Measurements from ENCODE around the gene UHMK1.

DNA sequence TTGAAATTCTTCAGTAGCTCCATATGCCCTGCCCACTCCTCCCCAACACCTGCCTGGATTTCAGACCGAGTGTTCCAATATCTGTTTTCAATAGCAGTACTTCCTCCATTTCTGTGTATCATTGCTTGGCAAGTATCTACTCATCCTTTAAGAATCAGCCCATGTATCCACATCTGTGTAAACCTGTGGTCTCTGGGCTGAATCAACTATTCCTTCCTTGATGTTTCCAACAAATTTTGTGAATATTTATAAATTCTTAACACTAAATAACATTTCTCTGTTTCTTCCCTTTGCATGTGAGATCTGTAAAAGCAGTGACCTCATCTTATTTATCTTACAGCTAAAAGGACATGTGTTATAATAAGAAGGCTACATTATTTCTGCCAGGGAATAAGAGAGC is 37.9 kb downstream of the UHMK1 start:
- TF ChIP-seq, protein P1, sequence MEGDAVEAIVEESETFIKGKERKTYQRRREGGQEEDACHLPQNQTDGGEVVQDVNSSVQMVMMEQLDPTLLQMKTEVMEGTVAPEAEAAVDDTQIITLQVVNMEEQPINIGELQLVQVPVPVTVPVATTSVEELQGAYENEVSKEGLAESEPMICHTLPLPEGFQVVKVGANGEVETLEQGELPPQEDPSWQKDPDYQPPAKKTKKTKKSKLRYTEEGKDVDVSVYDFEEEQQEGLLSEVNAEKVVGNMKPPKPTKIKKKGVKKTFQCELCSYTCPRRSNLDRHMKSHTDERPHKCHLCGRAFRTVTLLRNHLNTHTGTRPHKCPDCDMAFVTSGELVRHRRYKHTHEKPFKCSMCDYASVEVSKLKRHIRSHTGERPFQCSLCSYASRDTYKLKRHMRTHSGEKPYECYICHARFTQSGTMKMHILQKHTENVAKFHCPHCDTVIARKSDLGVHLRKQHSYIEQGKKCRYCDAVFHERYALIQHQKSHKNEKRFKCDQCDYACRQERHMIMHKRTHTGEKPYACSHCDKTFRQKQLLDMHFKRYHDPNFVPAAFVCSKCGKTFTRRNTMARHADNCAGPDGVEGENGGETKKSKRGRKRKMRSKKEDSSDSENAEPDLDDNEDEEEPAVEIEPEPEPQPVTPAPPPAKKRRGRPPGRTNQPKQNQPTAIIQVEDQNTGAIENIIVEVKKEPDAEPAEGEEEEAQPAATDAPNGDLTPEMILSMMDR (IDR thresholded peaks at IDR 0.05; ENCODE audit: insufficient read depth, low read depth, low read length): no peak
- no peak for TF ChIP-seq EZH2 (IDR thresholded peaks at IDR 0.05; ENCODE audit: insufficient read depth, low read length)

Measured in astrocyte (in vitro differentiated cells and primary cell).